Fibroblast of the aortic adventitia (primary cell): ENCODE results near the gene ADAM29. TPM values are rescaled to one million over a fixed set of nuclear protein-coding genes. Genes with fewer than 3 reads are reported as not detected.

Experiments used
- DNase-seq: peaks from one replicate; pipeline ENCODE4 v3.0.0-alpha.2; 2010; ENCODE audit warnings: low read depth
- H3K4me3 ChIP-seq: 2 replicates; pipeline ENCODE4 v1.5.1; 2011; ENCODE audit warnings: low read depth, mild to moderate bottlenecking, control low read depth, low read length, moderate library complexity
- CTCF ChIP-seq: IDR thresholded peaks from 2 replicates; pipeline ENCODE4 v1.5.1; 2011; ENCODE audit warnings: mild to moderate bottlenecking, low read length, control low read depth, inconsistent platforms; ENCODE audit not compliant: insufficient read depth
- total RNA-seq: library from RNA; depleted of rRNA; stranded (reverse); fragments of >200 nt; gene quantifications from 2 replicates; pipeline ENCODE4 v1.2.3, GENCODE V29; 2012; ENCODE audit warnings: low replicate concordance

ADAM29 gene
- total RNA-seq, 1 donor: not detected

- no peak overlapping the region for H3K4me3 ChIP-seq
- DNase-seq: no peak
- TF ChIP-seq CTCF: no peak
Measured at GRCh38 chr4:174880001-174880400, 38.2 kb upstream of the ADAM29 start.

DNA sequence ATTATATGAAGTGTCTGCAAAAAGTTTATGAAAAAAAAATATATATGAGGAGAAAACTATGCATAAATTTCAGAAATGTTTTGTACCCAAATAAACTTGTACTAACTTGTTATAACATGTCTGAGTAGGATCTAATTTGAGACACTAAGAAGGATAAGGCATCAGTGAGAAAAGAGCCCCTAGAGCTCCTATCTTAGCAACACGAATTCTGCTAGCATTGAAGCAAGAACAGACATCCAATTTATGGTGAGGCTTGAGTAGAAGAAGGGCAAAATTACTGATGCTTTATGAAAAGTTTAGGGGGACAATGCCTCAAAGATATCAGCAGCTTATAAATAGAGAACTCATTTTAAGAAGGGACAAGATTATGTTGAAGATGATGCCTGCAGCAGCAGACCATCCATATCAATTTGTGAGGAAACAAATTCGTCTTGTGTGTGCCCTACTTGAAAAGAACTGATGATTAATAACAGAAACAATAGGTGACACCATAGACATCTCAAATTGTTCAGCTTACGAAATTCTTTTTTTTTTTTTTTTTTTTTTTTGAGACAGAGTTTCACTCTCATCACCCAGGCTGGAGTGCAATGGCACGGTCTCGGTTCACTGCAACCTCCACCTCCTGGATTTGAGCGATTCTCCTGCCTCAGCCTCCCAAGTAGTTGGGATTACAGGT lies 35.7 kb upstream of the ADAM29 start:
- no peak for TF ChIP-seq CTCF
- DNase-seq: no peak
- no peak overlapping the region for H3K4me3 ChIP-seq

DNA sequence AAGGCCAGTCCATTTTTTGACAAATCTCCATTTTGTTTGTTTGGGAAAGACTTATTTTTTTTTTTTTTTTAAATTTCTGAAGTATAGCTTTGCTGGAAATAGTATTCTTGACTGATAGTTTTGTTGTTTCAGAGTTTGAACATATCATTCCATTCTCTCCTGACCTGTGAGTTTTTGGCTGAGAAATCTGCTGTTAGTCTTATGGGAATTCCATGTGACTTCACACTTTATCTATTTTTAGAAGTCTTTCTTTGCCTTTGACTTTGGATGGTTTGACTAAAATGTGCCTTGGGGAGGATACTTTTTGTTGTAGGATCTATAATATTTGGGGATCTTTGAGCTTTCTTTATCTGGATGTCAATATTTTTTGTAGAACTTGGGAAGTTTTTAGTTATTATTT lies 10.7 kb upstream of the ADAM29 start:
- no peak for DNase-seq
- H3K4me3 ChIP-seq: no peak overlapping the region
- TF ChIP-seq CTCF: no peak

GRCh38 chr4:174910271-174910670 lies 7.9 kb upstream of the ADAM29 start:
- no peak for DNase-seq
- no peak for TF ChIP-seq CTCF
- no peak overlapping the region for H3K4me3 ChIP-seq

GRCh38 chr4:174912919-174913543 lies 5.1 kb upstream of the ADAM29 start:
- no peak for DNase-seq
- no peak overlapping the region for H3K4me3 ChIP-seq
- no peak for TF ChIP-seq CTCF

GRCh38 chr4:174919886-174920423 lies 1.8 kb downstream of the ADAM29 start:
- DNase-seq: no peak
- H3K4me3 ChIP-seq: no peak overlapping the region
- TF ChIP-seq CTCF: no peak
